GM18511 (cell line): ENCODE measurements around the gene ABHD4.
"Not testable (repeated sequence)": the region's sequence is repeated elsewhere in the genome, so short reads cannot be mapped to it uniquely, and the experiment has no call there.

Source experiments
- ATAC-seq: cut with Tn5 transposase; IDR thresholded peaks from one replicate; pipeline ENCODE4 v1.9.1; 2021; ENCODE audit warnings: mild to moderate bottlenecking, moderate library complexity; ENCODE audit not compliant: unreplicated experiment

The ABHD4 gene, protein sequence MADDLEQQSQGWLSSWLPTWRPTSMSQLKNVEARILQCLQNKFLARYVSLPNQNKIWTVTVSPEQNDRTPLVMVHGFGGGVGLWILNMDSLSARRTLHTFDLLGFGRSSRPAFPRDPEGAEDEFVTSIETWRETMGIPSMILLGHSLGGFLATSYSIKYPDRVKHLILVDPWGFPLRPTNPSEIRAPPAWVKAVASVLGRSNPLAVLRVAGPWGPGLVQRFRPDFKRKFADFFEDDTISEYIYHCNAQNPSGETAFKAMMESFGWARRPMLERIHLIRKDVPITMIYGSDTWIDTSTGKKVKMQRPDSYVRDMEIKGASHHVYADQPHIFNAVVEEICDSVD

GRCh38 chr14:22598099-22598895 lies at the start of gene ABHD4:
TSS of gene ABHD4 (plus strand) at chr14:22598300. CDS start at chr14:22598307, 7 bp downstream.
- peak; percentile 83 for ATAC-seq

- no peak for ATAC-seq
These were observed 48.7 kb upstream of the ABHD4 start for GRCh38 chr14:22549324-22549962.

DNA sequence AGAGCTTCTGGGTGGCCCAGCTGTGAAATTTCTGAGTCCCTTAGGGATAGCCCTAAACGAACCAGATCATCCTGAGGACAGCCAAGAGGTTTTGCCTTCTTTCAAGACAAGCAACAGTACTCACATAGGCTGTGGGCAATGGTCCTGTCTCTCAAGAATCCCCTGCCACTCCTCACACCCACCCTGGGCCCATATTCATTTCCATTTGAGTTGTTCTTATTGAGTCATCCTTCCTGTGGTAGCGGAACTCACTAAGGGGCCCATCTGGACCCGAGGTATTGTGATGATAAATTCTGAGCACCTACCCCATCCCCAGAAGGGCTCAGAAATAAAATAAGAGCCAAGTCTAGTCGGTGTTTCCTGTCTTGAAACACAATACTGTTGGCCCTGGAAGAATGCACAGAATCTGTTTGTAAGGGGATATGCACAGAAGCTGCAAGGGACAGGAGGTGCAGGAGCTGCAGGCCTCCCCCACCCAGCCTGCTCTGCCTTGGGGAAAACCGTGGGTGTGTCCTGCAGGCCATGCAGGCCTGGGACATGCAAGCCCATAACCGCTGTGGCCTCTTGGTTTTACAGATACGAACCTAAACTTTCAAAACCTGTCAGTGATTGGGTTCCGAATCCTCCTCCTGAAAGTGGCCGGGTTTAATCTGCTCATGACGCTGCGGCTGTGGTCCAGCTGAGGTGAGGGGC lies 48.0 kb upstream of the ABHD4 start:
- peak; percentile 73 for ATAC-seq

DNA sequence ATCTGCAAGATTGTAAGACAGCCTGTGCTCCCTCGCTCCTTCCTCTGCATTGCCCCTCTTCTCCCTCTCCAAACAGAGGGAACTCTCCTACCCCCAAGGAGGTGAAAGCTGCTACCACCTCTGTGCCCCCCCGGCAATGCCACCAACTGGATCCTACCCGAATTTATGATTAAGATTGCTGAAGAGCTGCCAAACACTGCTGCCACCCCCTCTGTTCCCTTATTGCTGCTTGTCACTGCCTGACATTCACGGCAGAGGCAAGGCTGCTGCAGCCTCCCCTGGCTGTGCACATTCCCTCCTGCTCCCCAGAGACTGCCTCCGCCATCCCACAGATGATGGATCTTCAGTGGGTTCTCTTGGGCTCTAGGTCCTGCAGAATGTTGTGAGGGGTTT lies 46.5 kb upstream of the ABHD4 start:
- ATAC-seq = no peak

- no peak for ATAC-seq
These were observed 45.9 kb upstream of the ABHD4 start for GRCh38 chr14:22552001-22552826.

GRCh38 chr14:22552827-22553076 lies 45.3 kb upstream of the ABHD4 start:
- ATAC-seq = no peak

DNA sequence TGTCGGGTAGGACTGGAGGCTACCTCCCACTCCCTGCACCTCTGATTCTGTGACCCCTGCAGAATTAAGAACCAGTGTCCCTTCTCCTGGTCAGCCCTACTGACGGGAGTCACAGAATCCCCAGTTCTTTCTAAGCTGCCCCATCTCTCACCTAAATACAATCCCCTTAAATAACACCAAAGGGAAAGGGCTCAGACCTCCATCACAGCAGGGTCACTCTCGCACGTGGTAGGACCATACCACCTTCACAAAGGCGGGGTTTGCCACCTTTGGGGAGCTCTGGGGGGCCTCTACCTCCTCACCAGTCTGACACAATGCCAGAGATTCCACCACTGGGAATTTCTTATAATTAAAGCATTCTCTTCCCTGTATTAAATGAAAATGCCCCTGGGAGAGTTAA lies 44.7 kb upstream of the ABHD4 start:
- no peak for ATAC-seq

GRCh38 chr14:22553861-22554497 lies 44.1 kb upstream of the ABHD4 start:
- ATAC-seq = not testable (repeated sequence)

GRCh38 chr14:22554498-22555383 lies 43.4 kb upstream of the ABHD4 start:
- ATAC-seq = no peak

DNA sequence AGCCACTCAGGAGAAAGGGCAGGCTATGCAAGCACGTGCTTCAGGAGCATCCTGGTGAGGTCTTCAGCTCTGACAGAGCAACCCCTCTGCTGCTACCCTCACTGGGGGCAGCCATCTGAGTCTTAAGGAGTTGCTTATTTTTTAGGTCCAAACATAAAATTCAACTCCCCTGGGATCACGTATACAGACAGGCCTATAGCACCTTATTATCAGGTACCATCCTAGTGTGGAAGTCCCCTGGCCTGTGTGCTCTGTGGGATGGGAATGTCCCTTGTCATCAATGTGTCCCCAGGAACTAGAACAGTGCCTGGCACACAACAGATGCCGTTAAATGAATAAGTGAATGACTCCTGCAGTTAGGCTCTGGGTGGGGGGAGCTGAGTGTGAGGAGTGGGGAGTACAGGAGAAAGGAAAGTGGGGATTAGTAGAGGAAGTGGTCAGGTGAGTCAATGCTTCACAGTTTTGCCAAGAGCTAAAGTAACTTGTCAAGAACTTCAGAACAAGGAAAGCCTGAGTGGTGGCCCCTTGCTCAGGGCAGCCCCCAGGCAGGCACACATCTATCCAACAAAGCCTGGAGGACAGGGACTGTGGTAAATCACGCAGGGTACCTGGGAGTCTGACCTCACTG lies 42.6 kb upstream of the ABHD4 start:
- peak; percentile 8 for ATAC-seq

- peak; percentile 79 for ATAC-seq
These were observed 41.8 kb upstream of the ABHD4 start for GRCh38 chr14:22556021-22556989.

- peak; percentile 30 for ATAC-seq
These were observed 41.0 kb upstream of the ABHD4 start for GRCh38 chr14:22556990-22557623.

DNA sequence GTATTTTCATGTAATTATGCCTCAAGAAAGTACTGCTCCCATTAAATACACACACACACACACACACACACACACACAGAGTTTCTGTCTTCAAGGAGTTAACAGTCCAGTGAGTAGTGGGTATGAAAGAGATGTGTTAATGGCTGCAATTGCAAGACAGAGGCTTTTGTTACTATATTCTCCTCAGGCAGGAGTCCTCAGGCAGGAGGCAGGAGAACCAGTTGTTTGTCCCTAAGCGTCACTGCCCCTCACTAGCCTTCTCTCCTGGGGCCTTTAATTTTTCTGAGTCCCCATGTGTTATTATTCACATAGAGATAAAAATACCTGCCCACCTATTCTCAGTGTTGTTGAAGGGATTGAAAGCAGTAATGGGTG lies 40.3 kb upstream of the ABHD4 start:
- no peak for ATAC-seq

DNA sequence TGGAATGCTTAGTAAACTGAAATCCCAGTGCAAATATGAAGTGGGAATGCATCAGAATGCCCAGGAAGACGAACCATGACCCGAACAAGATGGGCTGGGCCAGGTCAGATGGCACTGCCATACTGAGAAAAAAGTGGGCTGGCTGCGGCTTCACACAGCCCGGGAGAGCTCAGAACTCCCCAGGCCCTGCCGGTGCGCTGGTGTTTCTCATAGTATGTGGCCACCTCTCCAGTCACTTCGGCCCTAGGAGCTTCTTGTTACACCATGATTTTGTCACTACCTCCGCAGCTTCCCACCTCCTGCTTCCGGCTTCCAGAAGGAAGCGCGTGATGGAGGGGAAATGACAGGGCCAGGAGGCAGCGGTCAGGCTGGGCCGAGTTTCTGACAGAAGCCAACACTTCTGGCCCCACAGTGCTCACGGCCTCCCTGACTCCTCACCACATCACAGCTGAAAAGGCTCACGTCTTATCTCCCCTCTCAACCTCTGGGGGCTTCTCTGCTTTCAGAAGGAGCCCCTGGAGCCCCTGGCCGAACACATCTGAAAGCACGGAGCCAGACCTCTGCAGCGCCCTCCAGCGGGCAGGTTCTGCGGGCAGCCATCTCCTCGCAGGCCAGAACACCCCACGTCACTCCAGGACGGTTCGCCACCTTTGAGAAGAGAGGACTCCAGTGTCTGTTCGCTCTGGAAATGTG lies 39.7 kb upstream of the ABHD4 start:
- ATAC-seq = no peak

DNA sequence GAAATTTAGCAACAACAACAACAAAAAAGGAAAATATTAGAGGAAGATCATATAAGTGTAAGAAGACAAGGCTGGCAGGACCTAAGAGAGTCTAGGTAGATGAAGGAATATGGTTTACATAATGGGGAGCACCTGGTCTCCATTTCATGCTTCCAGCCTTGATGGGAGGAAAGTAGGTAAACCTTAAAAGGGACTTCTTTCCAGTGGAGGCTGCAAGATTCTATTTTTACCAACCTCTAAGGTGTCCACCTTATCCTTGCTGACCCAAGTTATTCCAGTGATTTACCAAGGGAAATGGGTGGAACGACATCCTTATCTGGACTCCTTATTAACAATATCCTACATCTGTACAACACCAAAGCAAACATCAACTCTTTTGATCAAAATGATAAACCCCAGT lies 39.1 kb upstream of the ABHD4 start:
- ATAC-seq = no peak

GRCh38 chr14:22560662-22561365 lies 37.3 kb upstream of the ABHD4 start:
- no peak for ATAC-seq
